Calu3 (cell line): ENCODE measurements around the gene CMIP. TPM values are rescaled to one million over a fixed set of nuclear protein-coding genes. Genes with fewer than 3 reads are reported as not detected.

Source experiments
- BruUV-seq: library from RNA; stranded (reverse); fragments of 400-500 nt; replicated peaks from 2 replicates; lab custom pipeline; 2021; lab: Mats Ljungman, UMichigan
- CTCF ChIA-PET: fragments of 300-600 bp; sonication (Branson Sonifier 250); formaldehyde crosslinking; loops from one replicate; lab custom pipeline; 2022; ENCODE audit warnings: antibody characterized with exemption; lab: Charles Lee
- DNase-seq: peaks from one replicate; pipeline ENCODE4 v3.0.0; 2022
- H3K27ac Mint-ChIP-seq: one replicate; pipeline ENCODE4 v1.8.0; 2022; ENCODE audit warnings: mixed read lengths; ENCODE audit not compliant: unreplicated experiment
- H3K27me3 Mint-ChIP-seq: one replicate; pipeline ENCODE4 v1.8.0; 2022; ENCODE audit warnings: mixed read lengths; ENCODE audit not compliant: unreplicated experiment
- H3K36me3 Mint-ChIP-seq: one replicate; pipeline ENCODE4 v1.8.0; 2022; ENCODE audit warnings: mild to moderate bottlenecking, moderate library complexity, mixed read lengths; ENCODE audit not compliant: insufficient read depth, unreplicated experiment
- H3K4me1 Mint-ChIP-seq: one replicate; pipeline ENCODE4 v1.8.0; 2022; ENCODE audit warnings: mild to moderate bottlenecking, low read depth, mixed read lengths; ENCODE audit not compliant: unreplicated experiment
- H3K4me3 Mint-ChIP-seq: one replicate; pipeline ENCODE4 v1.8.0; 2022; ENCODE audit warnings: mild to moderate bottlenecking, low read depth, moderate library complexity, mixed read lengths; ENCODE audit not compliant: unreplicated experiment
- H3K9me3 Mint-ChIP-seq: one replicate; pipeline ENCODE4 v1.8.0; 2022; ENCODE audit warnings: low read depth, mixed read lengths; ENCODE audit not compliant: unreplicated experiment
- intact Hi-C: fragments of 100-400 bp; cut with micrococcal nuclease; formaldehyde crosslinking; loops from one replicate; pipeline ENCODE4 v1.10.0; 2022; ENCODE audit not compliant: unreplicated experiment
- total RNA-seq: library from RNA; stranded (reverse); gene quantifications from 2 replicates; pipeline ENCODE4 v1.2.3, GENCODE V29; 2022
- TF ChIP-seq, protein P1 (sequence below): fragments of 200-600 bp; IDR thresholded peaks from one replicate; pipeline ENCODE4 v1.8.0; 2022; ENCODE audit warnings: antibody characterized with exemption; ENCODE audit not compliant: unreplicated experiment

Gene CMIP
- total RNA-seq, 1 experiment from 2014 or later: 82.7 TPM

DNA sequence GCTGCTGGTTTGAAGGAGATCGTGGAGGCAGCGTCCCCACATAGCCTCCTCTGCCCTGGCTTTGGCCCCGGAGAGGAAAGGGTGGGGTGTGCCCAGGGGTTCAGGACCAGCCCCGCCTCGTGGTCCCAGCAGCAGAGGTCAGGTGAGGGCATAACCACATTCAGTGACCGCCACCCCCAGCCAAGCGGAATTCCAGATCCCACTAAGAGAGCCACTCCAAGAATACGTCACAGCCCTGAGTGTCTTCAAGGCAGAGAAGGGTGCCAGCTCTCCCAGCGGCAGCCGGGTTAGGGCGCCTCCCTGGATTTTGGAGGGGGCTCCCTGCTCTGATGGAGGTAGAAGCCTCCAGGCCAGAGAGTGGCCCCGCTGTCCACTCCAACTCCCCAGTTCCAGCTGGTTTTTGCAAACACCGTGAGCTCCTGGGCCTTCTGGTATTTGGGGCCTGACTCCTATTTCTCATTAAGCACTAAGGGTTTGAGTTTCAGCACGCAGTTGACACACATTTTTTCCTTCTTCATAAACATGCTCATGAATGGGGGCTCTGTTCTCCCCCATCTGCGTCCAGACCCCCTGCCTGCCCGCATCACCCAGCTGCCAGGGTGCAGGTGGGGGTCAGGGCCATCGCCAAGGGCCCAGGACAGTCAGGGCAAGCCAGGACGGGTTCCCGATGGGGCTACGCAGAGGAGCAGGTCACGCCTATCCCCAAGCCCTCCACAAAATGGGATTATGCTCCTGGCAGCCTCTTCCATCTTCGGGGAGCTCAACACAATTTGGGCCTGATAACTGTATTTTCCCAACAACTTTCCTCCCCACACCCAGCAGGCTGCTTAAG is 236.1 kb downstream of the CMIP start:
- CTCF ChIA-PET: interaction anchor here (0.5 kb wide), 1 partner anchor 33 kb away, joined by 5 read pairs; no protein-coding TSS in a partner anchor

GRCh38 chr16:81681311-81681710 is 236.7 kb downstream of the CMIP start:
- DNase-seq: no peak
- Mint-ChIP-seq H3K36me3 (peaks cover 30% of the 10 kb centered on the region), H3K27ac (no peak overlapping the region), H3K9me3 (no peaks in the 10 kb centered on the region), H3K4me1 (no peaks in the 10 kb centered on the region), H3K27me3 (no peaks in the 10 kb centered on the region), H3K4me3 (no peak overlapping the region)
- no TSS peak for BruUV-seq
- intact Hi-C loops: no loop called here
- CTCF ChIA-PET: no interaction called here
- TF ChIP-seq, protein P1, sequence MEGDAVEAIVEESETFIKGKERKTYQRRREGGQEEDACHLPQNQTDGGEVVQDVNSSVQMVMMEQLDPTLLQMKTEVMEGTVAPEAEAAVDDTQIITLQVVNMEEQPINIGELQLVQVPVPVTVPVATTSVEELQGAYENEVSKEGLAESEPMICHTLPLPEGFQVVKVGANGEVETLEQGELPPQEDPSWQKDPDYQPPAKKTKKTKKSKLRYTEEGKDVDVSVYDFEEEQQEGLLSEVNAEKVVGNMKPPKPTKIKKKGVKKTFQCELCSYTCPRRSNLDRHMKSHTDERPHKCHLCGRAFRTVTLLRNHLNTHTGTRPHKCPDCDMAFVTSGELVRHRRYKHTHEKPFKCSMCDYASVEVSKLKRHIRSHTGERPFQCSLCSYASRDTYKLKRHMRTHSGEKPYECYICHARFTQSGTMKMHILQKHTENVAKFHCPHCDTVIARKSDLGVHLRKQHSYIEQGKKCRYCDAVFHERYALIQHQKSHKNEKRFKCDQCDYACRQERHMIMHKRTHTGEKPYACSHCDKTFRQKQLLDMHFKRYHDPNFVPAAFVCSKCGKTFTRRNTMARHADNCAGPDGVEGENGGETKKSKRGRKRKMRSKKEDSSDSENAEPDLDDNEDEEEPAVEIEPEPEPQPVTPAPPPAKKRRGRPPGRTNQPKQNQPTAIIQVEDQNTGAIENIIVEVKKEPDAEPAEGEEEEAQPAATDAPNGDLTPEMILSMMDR: no peak

More for the DNA sequence above, 236.1 kb downstream of the CMIP start:
- H3K9me3 Mint-ChIP-seq: no peaks in the 10 kb centered on the region
- no peak overlapping the region for H3K4me3 Mint-ChIP-seq
- H3K36me3 Mint-ChIP-seq: peaks cover 30% of the 10 kb centered on the region
- DNase-seq: no peak
- H3K27ac Mint-ChIP-seq: no peak overlapping the region
- no peaks in the 10 kb centered on the region for H3K27me3 Mint-ChIP-seq
- TF ChIP-seq, protein P1: no peak
- H3K4me1 Mint-ChIP-seq: no peaks in the 10 kb centered on the region
- intact Hi-C loops: no loop called here
- BruUV-seq: no TSS peak

GRCh38 chr16:81684242-81684837 is 239.7 kb downstream of the CMIP start:
- Mint-ChIP-seq H3K27ac (no peak overlapping the region), H3K27me3 (no peaks in the 10 kb centered on the region), H3K9me3 (no peaks in the 10 kb centered on the region), H3K36me3 (peaks cover 24% of the 10 kb centered on the region), H3K4me1 (no peaks in the 10 kb centered on the region), H3K4me3 (no peak overlapping the region)
- CTCF ChIA-PET: no interaction called here
- DNase-seq: no peak
- TF ChIP-seq, protein P1: no peak
- intact Hi-C loops: no loop called here
- BruUV-seq: no TSS peak

GRCh38 chr16:81684901-81685300 is 240.3 kb downstream of the CMIP start:
- Mint-ChIP-seq H3K36me3 (peaks cover 20% of the 10 kb centered on the region), H3K27me3 (no peaks in the 10 kb centered on the region), H3K9me3 (no peaks in the 10 kb centered on the region), H3K4me3 (no peak overlapping the region), H3K27ac (no peak overlapping the region), H3K4me1 (no peaks in the 10 kb centered on the region)
- TF ChIP-seq, protein P1: no peak
- intact Hi-C loops: no loop called here
- CTCF ChIA-PET: interaction anchor here (0.6 kb wide), 1 partner anchor 242 kb away, joined by 3 read pairs; no protein-coding TSS in a partner anchor
- no peak for DNase-seq
- BruUV-seq: no TSS peak
